Activated naive CD8-positive, alpha-beta T cell treated with anti-CD3 and anti-CD28 coated beads for 36 hours (primary cell): ENCODE measurements around the gene PPARG. TPM values are rescaled to one million over a fixed set of nuclear protein-coding genes. Genes with fewer than 3 reads are reported as not detected.
"Not testable (repeated sequence)": the region's sequence is repeated elsewhere in the genome, so short reads cannot be mapped to it uniquely, and the experiment has no call there.

Experiments used
- DNase-seq: peaks from one replicate; pipeline ENCODE4 v3.0.0; 2021
- H3K27ac Mint-ChIP-seq: one replicate; pipeline ENCODE4 v1.8.0; 2022; ENCODE audit warnings: mild to moderate bottlenecking, moderate library complexity, mixed read lengths
- H3K27me3 Mint-ChIP-seq: one replicate; pipeline ENCODE4 v1.8.0; 2022; ENCODE audit warnings: mild to moderate bottlenecking, mixed read lengths
- H3K36me3 Mint-ChIP-seq: one replicate; pipeline ENCODE4 v1.8.0; 2021; ENCODE audit warnings: mild to moderate bottlenecking, mixed read lengths
- H3K4me1 Mint-ChIP-seq: one replicate; pipeline ENCODE4 v1.8.0; 2021; ENCODE audit warnings: mixed read lengths
- H3K4me3 Mint-ChIP-seq: one replicate; pipeline ENCODE4 v1.8.0; 2022; ENCODE audit warnings: mild to moderate bottlenecking, moderate library complexity, mixed read lengths
- H3K9me3 Mint-ChIP-seq: one replicate; pipeline ENCODE4 v1.8.0; 2022; ENCODE audit warnings: mixed read lengths
- total RNA-seq, 2 experiments: library from RNA; stranded (reverse); gene quantifications; one replicate each; pipeline ENCODE4 v1.2.3, GENCODE V29; 2021

Gene PPARG
- total RNA-seq, 2 experiments from 2014 or later: 0.20 to 0.47 TPM

DNA sequence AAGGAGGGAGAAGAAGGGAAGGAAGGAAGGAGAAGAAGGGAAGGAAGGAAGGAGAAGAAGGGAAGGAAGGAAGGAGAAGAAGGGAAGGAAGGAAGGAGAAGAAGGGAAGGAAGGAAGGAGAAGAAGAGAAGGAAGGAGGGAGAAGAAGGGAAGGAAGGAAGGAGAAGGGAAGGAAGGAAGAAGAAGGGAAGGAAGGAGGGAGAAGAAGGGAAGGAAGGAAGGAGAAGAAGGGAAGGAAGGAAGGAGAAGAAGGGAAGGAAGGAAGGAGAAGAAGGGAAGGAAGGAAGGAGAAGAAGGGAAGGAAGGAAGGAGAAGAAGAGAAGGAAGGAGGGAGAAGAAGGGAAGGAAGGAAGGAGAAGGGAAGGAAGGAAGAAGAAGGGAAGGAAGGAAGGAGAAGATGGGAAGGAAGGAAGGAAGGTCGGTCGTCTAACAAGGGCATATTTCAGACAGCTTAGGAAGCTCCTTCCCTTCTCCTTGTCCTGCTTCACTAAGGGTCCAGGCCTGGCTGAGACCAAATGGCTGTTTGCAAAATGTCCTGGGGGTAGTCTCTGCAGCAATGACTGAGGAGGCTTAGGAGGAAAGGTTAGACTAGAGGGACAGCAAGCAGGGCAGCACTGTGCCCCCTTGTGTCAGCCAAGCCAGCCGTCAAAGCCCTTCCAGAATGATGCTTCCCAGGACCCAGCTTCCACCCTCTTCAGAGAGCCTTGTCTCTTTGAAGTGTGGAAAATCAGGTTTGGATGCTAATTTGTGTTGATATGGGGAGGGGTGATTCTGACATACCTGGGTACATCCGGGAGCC is 159.7 kb downstream of the PPARG start:
- not testable (repeated sequence) for H3K9me3 Mint-ChIP-seq, H3K27ac Mint-ChIP-seq, H3K36me3 Mint-ChIP-seq, H3K27me3 Mint-ChIP-seq, H3K4me1 Mint-ChIP-seq, DNase-seq, H3K4me3 Mint-ChIP-seq

DNA sequence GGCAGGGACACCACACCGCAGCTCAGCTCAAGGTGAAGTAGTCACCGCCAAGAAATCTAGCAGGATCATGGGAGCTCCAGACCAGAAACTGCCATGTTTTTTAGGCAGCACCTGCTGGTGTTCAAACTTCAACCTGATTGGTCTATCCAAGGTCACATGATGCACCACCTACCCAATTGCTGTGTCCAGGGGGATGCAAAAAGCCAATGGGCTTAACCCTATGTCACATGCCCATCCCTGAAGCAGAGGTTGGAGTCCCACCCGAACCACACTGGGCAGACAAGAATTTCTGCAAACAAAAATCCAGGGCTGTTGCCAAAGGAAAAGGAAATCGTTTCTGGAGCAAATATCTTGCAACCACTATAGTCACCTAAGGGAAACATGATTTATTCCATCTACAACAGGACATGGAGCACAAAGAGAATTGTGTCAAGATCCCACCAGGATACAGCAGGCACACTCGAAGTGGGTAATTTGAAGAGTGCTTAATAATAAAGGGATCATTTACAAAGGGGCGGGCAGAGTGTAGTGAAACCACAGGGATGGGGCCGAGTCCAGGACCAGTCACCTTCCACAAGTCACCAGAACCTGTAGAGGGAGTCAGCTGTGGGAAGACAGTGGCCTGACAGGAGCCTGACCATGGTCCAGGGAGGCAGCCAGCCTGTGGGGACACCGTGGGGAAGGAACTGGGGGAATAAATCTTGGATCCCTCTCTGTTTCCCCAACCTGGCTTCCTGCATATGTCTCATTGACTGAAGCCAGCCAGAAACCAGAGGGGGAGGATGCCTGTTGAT is 161.2 kb downstream of the PPARG start:
- no peaks in the 10 kb centered on the region for H3K4me1 Mint-ChIP-seq
- no peaks in the 10 kb centered on the region for H3K36me3 Mint-ChIP-seq
- H3K4me3 Mint-ChIP-seq: no peak overlapping the region
- H3K27me3 Mint-ChIP-seq: peaks cover 3% of the 10 kb centered on the region
- DNase-seq: no peak
- no peaks in the 10 kb centered on the region for H3K9me3 Mint-ChIP-seq
- no peak overlapping the region for H3K27ac Mint-ChIP-seq

DNA sequence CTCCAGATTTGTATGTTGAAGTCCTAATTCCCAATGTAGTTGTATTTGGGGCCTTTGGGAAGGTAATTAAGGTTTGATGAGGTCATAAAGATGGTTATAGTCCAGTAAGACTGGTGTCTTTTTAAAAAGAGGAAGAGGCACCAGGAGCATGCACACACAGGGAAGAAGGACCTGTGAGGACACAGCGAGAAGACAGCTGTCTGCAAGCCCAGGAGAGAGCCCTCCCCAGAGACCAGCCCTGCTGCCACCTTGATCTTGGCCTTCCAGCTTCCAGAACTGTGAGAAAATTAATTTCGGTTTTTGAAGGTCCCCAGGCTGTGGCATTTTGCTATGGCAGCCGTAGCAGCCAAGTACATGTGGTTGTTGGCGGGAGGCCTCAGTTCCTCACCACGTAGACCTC is 162.6 kb downstream of the PPARG start:
- Mint-ChIP-seq H3K36me3 (no peaks in the 10 kb centered on the region), H3K27me3 (peaks cover 3% of the 10 kb centered on the region), H3K4me3 (no peak overlapping the region), H3K4me1 (no peaks in the 10 kb centered on the region), H3K9me3 (no peaks in the 10 kb centered on the region), H3K27ac (no peak overlapping the region)
- DNase-seq: no peak

DNA sequence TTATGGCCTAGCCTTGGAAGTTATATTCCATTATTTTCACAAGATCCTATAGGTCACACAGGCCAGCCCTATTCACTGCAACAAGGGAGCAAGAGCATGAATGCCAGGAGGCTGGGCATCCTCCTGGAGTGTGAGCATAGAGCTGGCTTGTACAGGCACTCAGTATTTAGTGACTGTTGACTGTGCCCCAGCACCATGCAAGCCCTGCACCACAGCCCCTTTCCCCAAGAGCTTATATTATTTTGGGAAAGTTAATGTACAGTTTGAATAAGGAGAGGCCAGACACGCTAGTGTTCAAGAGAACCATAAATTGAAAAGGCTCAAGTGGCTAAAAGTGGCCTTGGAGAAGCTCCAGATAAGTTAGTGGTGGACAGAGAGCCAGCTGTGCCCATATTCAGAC is 163.1 kb downstream of the PPARG start:
- H3K27me3 Mint-ChIP-seq: peaks cover 3% of the 10 kb centered on the region

DNA sequence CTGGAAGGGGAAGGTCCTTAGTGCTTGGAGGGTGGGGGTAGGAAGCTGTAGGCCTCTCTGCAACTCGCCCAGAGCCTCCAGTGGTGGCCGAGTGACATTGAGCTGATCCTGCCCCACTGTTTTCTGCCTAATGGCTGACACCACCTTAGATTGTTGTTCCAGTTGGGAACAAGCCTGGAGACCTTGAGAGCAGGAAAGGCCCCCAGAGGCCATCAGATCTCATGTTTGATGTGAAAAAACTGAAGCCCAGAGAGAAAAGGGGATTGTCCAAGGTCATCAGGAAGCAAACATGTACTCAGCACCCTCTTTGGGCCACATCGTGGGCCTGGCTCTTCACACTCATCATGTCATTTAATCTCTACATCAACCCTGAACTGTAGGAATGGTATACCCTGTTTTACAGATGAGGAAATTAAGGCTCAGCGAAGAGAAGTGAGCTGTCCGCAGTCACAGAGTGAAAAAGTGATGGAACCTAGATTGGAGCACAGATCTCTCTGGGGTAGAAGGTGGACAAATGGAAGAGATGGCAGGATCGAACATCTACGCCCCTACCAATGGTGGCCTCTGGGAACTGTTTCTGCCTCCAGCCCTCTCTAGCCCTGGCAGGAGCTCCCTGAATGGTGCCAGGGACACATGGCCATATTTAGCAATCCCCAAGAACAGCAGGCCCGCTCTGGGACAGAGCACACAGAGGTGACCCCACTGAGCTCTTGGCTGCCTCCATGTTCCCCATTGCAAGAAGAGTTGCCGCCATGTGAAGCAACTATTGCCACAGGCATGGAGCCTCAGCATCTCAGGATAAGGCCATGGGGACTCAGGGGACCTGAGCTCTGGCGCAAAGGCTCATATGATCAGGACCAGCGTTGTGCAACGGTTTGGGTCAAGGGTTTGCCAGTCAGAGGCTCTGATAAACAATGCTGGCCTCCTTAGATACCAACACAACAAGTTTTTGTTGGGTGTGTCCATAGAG is 163.8 kb downstream of the PPARG start:
- no peaks in the 10 kb centered on the region for H3K27me3 Mint-ChIP-seq
- no peaks in the 10 kb centered on the region for H3K36me3 Mint-ChIP-seq
- H3K9me3 Mint-ChIP-seq: no peaks in the 10 kb centered on the region
- no peaks in the 10 kb centered on the region for H3K4me1 Mint-ChIP-seq
- DNase-seq: no peak
- no peak overlapping the region for H3K4me3 Mint-ChIP-seq
- H3K27ac Mint-ChIP-seq: no peak overlapping the region

More for the DNA sequence above, 163.1 kb downstream of the PPARG start:
- H3K9me3 Mint-ChIP-seq: no peaks in the 10 kb centered on the region
- no peak overlapping the region for H3K4me3 Mint-ChIP-seq
- DNase-seq: no peak
- H3K27ac Mint-ChIP-seq: no peak overlapping the region
- H3K4me1 Mint-ChIP-seq: no peaks in the 10 kb centered on the region
- no peaks in the 10 kb centered on the region for H3K36me3 Mint-ChIP-seq

DNA sequence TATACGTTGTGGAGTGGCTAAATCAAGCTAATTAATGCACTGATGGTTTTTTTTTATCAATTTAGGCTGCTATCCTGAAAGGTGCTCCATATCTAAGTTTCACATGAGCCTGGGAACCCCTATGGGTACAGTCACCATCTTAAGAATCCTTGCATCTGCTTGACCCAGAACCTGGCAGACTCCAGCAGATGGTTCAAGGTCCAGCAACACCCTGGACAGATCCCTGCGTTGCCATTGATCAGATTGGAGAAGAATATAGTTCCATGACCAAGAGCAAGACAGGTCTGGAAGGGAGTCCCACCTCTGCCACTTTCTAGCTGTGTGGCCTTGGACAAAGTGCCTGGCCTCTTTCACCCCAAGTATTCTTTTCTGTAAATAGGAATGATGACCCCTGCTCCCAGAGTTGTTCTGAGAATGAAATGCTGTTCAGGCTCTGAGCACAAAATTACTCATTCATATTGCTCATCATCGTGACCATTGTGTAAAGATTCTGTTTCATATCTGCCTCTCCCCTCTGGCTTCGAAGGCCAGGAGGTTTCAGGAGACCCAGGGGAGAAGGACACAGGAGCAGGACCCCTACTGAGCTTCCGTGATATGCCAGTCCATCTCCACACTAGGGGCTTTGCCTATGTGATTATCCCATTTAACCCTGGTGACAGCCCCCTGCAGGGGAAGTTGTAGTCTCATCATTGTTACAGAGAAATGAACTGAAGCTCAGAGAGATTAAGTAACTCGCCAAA is 165.4 kb downstream of the PPARG start:
- no peak overlapping the region for H3K4me3 Mint-ChIP-seq
- no peaks in the 10 kb centered on the region for H3K36me3 Mint-ChIP-seq
- no peak overlapping the region for H3K27ac Mint-ChIP-seq
- no peaks in the 10 kb centered on the region for H3K27me3 Mint-ChIP-seq
- DNase-seq: no peak
- H3K4me1 Mint-ChIP-seq: no peaks in the 10 kb centered on the region
- H3K9me3 Mint-ChIP-seq: no peaks in the 10 kb centered on the region

DNA sequence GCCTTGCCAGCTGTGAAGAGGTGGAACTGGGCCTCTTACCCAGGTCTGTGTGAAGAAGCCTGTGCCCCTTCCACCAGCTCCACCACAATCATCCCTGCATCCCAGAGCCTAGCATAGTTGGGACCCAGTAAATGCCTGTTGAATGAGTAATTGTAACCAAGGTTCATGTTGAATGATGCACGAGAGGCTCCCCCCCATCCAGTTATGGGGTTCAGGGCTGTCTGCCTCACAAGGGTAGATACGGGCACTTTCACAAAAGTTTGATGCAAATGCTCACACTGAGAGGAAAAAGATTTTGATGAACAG is 165.9 kb downstream of the PPARG start:
- Mint-ChIP-seq H3K27me3 (no peaks in the 10 kb centered on the region), H3K4me1 (no peaks in the 10 kb centered on the region), H3K36me3 (no peaks in the 10 kb centered on the region), H3K27ac (no peak overlapping the region), H3K4me3 (no peak overlapping the region), H3K9me3 (no peaks in the 10 kb centered on the region)
- DNase-seq: no peak

DNA sequence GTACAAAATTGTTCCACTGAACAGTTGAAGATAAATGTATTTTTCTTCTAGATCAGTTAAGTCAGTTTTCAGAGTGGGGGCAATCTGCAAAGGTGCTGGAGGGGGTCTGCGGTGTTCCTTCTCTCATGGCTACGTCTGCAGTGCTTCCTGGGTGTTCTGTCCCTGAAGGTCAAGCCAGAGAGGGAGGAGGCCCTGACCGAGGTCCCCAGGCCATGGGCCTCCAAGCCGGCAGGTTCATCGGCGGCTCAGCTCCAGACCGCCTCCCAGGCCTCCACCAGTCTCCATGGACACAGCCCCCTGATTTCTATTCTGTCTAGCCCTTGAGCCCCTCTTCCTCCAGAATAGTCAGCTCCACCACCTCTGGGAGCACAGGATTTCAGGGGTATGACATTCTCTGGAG is 166.9 kb downstream of the PPARG start:
- DNase-seq: no peak
- H3K4me3 Mint-ChIP-seq: no peak overlapping the region
- peaks cover under 1% of the 10 kb centered on the region for H3K4me1 Mint-ChIP-seq
- no peaks in the 10 kb centered on the region for H3K9me3 Mint-ChIP-seq
- no peak overlapping the region for H3K27ac Mint-ChIP-seq
- no peaks in the 10 kb centered on the region for H3K27me3 Mint-ChIP-seq
- no peaks in the 10 kb centered on the region for H3K36me3 Mint-ChIP-seq

DNA sequence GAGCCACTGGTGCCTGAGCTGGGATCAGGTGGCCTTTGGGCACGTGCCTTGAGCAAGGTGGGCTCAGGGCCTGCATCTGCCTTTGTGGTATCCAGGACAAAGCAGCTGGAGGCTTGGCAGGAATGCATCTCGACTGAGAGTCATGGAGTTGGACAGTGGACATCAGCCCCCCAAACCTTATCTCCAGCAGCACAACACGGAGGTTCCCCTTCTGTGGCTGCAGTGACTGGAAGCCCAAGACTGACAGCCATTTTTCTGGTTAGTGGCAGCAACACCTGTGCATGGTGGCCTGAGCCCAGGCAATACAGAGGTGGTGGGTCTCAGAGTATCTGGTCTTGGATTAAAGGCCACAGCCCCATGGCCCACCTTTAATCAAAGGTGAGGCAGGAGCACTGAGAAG is 167.6 kb downstream of the PPARG start:
- Mint-ChIP-seq H3K9me3 (no peaks in the 10 kb centered on the region), H3K4me1 (peaks cover 6% of the 10 kb centered on the region), H3K36me3 (no peaks in the 10 kb centered on the region), H3K27me3 (no peaks in the 10 kb centered on the region), H3K4me3 (no peak overlapping the region), H3K27ac (no peak overlapping the region)
- no peak for DNase-seq

DNA sequence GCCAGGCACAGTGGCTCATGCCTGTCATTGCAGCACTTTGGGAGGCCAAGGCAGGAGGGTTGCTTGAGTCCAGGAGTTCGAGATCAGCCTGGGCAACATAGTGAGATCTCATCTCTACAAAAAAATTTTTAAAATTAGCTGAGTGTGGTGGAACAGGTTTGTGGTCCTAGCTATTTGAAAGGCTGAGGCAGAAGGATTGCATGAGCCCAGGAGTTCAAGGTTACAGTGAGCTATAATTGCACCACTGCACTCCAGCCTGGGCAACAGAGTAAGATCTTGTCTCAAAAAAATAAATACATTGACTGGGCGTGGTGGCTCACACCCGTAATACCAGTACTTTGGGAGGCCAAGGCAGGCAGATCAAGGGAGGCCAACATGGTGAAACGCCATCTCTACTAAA is 168.5 kb downstream of the PPARG start:
- not testable (repeated sequence) for H3K36me3 Mint-ChIP-seq, H3K4me1 Mint-ChIP-seq, H3K4me3 Mint-ChIP-seq, H3K27me3 Mint-ChIP-seq, H3K27ac Mint-ChIP-seq, H3K9me3 Mint-ChIP-seq, DNase-seq

DNA sequence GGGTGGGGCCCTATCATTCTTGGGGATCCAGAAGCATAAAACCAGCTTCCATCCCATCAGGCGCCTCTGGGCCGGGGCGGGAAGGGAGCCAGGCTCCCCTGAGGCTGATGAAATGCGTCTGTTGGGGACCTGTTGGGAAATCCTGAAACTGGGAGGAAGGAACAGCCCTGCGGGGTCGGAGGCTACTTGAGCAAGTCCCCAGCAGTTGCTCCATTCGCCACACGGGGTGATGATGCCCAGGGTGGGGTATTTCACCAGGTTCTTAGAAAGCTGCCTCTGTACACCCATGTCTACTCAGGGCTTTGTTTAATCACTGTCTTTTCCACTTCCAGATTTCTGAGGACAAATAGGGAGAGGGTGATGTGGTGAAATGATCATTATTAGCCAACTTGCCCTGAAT is 170.0 kb downstream of the PPARG start:
- no peak for DNase-seq
- no peaks in the 10 kb centered on the region for H3K27me3 Mint-ChIP-seq

DNA sequence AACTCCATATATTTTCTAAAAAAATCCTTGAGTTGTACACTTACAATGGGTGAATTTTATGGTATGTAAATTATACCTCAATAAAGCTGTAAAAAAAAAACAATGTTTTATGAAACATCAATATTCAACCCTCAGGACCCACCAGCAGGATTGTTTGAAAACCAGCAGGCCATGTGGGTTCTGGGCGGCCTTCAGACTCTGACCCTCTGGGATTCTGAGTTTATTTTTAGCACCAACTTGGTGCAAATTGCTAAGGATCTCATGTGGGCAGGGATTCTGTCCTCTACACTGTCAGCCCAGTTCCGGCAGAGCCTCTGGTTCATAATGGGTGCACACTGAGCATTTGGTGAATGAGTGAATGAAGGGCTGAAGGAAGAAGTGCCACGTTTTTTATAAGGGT is 171.3 kb downstream of the PPARG start:
- H3K4me1 Mint-ChIP-seq: peaks cover 14% of the 10 kb centered on the region
- DNase-seq: no peak
- H3K9me3 Mint-ChIP-seq: no peaks in the 10 kb centered on the region
- H3K36me3 Mint-ChIP-seq: no peaks in the 10 kb centered on the region
- H3K27ac Mint-ChIP-seq: no peak overlapping the region
- H3K4me3 Mint-ChIP-seq: no peak overlapping the region
- H3K27me3 Mint-ChIP-seq: no peaks in the 10 kb centered on the region

More for the DNA sequence above, 170.0 kb downstream of the PPARG start:
- H3K36me3 Mint-ChIP-seq: no peaks in the 10 kb centered on the region
- no peaks in the 10 kb centered on the region for H3K9me3 Mint-ChIP-seq
- no peak overlapping the region for H3K27ac Mint-ChIP-seq
- H3K4me1 Mint-ChIP-seq: peaks cover 14% of the 10 kb centered on the region
- no peak overlapping the region for H3K4me3 Mint-ChIP-seq

DNA sequence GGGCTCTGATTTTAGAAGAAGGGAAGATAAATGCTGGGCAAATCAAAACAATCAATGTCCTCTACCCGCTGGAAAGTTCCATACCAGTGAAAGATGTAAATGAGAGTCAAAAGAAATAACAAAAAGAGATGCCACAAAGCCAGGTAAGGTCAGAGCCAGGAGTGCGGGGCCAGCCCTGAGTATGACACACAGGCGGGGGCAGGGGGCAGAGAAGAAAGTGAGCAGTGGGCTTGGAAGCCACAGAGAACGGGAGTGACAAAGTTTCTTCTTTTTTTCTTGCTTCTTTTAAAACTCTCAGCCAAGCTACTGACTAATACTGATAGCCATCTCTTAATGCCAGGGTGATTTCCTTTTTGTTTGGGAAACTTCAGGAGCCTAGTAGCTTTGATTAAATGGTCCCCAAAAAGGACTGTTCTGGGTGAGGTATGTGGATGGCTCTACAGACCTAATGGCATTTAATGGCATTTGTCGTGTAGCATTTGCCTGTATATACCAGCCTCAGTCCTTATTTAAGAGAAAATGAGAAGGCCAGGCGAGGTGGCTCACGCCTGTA is 172.3 kb downstream of the PPARG start:
- Mint-ChIP-seq H3K4me1 (peaks cover 14% of the 10 kb centered on the region), H3K9me3 (no peaks in the 10 kb centered on the region), H3K36me3 (no peaks in the 10 kb centered on the region), H3K4me3 (no peak overlapping the region), H3K27ac (no peak overlapping the region), H3K27me3 (no peaks in the 10 kb centered on the region)
- DNase-seq: peak; percentile 36

DNA sequence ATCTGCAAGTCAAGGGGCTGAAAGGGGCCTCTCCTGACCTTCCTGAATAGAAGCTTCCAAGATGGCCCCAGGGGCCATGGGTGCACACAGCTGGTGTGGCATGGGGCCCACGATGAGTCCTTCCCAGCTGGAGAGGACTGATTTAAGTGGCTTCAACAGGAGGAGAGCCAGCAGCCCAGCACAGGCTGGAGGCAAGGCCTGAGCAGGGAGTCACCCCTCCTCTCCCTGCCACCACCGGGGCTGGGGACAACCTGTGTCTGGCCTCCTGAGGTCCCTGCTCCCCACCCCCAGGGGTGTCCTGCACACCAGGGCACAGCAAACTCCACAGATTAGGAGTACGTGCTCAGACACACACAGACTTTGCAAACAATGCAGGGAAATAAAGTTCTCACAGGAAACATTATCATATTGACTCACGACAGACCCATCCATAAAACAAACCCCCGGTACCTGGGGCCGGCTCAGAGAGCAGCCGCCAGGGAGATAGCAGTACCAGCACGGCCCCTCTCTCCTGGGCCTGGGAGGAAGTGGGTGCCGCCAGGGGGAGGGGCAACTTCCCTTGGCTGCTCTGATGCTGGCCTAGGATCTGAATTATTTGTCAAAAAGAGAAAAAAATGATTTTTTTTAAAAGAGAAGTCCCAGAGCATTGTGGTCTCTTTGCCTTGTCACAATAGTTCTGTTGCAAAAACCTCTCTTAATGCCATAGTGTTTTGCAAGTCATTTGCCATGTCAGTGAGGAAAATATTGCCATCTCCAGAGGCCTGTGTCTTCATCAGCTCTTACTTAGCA is 173.5 kb downstream of the PPARG start:
- peak overlapping the region; percentile 19 for H3K4me3 Mint-ChIP-seq
- DNase-seq: peak; percentile 13
- peaks cover 14% of the 10 kb centered on the region for H3K4me1 Mint-ChIP-seq
- H3K36me3 Mint-ChIP-seq: no peaks in the 10 kb centered on the region
- no peaks in the 10 kb centered on the region for H3K9me3 Mint-ChIP-seq
- H3K27ac Mint-ChIP-seq: peak overlapping the region; percentile 61
- no peaks in the 10 kb centered on the region for H3K27me3 Mint-ChIP-seq
